HG03439 (cell line): ENCODE measurements around the gene HTT.
"Not testable (repeated sequence)": the region's sequence is repeated elsewhere in the genome, so short reads cannot be mapped to it uniquely, and the experiment has no call there.

ENCODE experiments used
- ATAC-seq: cut with Tn5 transposase; IDR thresholded peaks from one replicate; pipeline ENCODE4 v1.9.1; 2021; ENCODE audit warnings: mild to moderate bottlenecking, moderate library complexity; ENCODE audit not compliant: unreplicated experiment

Gene HTT

DNA sequence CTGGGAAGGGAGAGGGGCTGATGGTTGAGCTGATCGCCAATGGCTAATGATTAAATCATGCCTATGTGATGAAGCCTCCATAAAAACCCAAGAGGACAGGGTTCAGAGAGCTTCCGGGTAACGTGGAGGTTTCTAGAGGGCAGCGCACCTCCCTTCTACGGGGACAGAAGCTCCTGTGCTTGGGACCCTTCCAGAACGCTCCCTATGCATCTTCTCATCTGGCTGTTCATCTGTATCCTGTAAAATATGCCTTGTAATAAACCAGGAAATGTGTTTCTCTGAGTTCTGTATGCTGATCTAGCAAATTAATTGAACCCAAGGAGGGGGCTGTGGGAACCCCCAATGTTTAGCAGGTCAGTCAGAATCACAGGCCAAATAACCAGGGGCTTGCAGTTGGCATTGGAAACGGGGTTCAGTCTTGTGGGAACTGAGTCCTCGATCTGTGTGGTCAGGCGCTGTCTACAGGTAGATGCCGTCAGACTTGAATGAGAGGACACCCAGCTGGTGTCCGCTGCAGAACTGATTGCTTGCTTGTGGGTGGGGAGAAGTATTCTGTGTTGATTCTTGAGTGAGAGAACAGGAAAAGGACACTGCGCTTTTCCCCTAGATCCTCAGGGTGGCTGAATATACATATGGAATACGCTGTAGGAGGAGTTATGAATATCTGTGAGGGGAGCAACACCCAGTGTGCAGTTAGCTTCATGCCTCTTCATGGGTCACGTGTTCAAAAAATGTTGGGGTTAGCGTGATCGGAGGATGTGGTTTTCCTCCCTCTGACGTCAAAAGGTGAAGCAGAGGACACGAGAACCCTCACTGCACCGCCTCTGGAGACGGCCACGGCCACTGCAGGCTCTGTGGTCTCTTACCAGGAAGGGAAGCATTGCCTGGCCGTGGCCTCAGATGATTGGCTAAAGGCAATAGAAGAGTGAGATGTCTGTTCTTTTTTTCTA, 29.3 kb upstream of the HTT start:
- no peak for ATAC-seq

DNA sequence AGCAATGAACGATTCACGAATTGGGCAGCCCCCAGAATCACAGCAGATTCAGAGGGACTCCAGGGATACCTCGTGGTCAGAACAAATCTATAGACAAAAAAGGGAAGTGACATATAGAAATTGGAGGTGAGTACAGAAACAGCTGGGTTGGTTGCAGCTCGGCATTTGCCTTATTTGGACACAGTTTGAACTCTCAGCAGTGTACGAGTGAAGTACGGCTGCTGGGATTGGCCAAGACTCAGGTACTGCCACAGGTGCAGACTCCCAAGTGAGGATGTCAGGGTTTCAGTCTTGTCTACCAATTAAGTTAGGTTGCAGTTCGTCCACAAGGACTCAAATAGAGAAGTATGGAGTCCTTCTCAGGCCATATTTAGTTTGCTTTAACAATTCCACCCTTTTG, 28.3 kb upstream of the HTT start:
- ATAC-seq, result no peak

- ATAC-seq, result no peak
Measured at GRCh38 chr4:3046623-3047022, 27.9 kb upstream of the HTT start.

GRCh38 chr4:3047464-3048286, 26.8 kb upstream of the HTT start:
- ATAC-seq, result peak; percentile 88

DNA sequence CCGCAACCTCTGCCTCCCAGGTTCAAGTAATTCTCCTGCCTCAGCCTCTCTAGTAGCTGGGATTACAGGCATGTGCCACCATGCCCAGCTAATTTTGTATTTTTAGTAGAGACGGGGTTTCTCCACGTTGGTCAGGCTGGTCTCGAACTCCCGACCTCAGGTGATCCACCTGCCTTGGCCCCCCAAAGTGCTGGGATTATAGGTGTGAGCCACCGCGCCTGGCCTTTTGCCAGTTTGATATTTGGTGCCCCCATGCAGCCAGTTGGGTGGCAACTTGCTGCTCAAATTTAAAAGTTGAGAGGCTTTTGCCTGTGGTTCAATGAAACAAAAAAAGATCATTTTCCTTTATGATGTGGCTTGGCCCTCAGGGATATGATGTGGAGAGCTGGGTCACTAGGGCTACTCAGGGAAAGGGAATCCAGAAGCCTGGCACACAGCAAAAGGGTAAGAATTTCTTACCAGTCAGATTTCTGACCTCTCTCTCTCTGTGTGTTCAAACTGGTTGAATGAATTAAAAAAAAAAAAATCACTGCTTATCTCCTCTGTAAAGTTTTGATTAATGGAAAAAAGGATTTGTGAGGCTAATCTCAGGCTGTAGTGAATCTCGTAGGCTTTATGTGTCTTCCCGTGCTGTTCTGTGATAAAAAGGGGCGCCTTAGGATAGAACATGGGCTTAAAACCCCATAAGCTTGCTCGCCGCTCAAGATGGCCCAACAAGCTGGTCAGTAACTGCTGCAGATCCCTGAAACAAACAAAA, 23.2 kb upstream of the HTT start:
- ATAC-seq, result not testable (repeated sequence)

- ATAC-seq, result no peak
Measured at GRCh38 chr4:3054169-3054759, 20.2 kb upstream of the HTT start.

GRCh38 chr4:3059943-3060342, 14.5 kb upstream of the HTT start:
- ATAC-seq, result no peak

DNA sequence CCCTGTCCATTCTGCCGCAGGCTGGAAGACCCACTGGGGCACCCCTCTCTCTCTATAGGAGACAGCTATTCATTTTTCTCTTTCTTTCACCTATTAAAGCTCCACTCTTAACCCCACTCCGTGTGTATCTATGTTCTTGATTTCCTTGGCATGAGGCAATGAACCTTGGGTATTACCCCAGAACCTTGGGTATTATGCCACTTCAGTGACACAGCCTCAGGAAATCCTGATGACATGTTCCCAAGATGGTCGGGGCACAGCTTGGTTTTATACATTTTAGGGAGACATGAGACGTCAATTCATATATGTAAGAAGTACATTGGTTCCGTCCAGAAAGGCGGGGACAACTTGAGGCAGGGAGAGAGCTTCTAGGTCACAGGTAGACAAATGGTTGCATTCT, 13.5 kb upstream of the HTT start:
- ATAC-seq, result no peak

GRCh38 chr4:3062471-3062870, 12.0 kb upstream of the HTT start:
- no peak for ATAC-seq

- no peak for ATAC-seq
Measured at GRCh38 chr4:3065551-3065950, 8.9 kb upstream of the HTT start.

DNA sequence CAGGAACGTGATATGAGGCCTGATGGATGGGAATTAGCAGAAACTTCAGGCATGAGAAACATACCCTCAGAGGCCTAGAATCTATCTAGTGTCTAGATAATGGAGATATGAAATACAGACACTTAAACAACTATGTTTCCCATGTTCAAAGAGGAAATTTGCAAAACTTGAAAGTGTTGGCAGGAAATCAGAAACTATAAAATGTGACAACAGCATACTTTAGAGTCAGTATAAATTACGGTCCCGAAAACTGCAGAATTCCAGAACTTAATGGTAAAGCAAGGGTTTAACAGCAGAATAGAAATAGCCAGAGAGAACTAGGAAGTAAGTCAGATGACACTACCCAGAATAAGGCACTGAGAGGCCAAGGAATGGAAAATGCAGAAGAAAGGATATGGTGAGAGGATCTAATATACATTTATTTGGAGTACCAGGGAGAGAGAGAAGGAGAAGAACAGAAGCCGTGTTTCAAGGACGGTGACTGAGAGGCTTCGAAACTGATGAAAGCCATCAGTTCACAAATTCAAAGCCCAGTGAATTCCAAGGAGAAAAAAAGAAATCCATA, 7.6 kb upstream of the HTT start:
- no peak for ATAC-seq

DNA sequence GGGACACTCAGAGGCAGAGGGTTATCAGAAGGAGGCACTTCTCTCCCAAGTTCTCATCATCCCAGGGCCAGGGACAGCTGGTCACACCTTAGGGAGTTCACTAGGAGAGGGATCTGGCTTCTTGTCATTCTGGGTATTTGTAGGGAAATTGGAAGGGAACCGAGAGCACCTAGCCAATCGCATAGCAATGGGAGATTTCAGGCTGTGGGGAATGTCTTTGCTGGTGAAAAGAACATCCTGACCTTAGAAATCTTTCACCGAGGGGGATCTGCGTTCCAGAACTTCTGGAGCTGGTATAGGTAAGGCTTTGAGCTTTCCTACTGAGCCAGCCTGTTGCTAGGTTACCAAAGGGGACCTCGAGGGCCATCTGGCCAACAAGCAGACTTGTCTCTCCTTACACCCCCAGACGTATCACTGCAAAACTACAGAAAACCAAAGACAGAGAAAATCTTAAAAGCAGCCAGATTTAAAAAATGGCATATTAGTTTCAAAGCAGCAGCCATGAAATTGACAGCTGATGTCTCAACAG, 6.9 kb upstream of the HTT start:
- no peak for ATAC-seq

DNA sequence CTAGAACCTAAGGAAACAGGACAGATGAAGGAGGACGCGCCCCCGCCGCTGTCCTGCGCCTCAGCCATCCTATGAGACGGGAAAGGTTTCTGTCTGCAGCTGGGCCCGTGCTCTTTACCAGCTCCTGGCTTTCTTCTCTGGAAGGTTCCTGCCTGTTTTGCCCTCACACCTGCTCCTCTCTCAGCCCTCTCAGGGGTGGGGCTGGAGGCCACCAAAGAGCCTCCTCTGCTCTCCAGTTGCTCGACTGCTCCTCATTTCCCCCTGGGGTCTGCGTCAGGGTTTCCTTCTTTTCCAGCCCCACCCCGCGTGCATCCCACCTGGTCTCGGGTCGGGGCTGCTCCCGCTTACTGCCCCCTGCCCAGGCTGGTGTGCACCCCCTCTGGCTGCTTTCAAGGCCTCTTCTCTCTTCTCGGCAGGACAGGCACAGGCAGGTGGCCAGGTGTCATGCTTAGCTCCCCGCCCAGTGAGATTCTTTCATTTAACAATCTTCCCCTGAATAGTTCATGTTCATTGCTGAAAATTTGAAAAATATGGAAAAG, 4.8 kb upstream of the HTT start:
- no peak for ATAC-seq

GRCh38 chr4:3070709-3071500, 3.6 kb upstream of the HTT start:
- ATAC-seq, result no peak

- no peak for ATAC-seq
Measured at GRCh38 chr4:3071811-3072210, 2.7 kb upstream of the HTT start.

GRCh38 chr4:3073158-3074077, 1.1 kb upstream of the HTT start:
- ATAC-seq, result no peak

DNA sequence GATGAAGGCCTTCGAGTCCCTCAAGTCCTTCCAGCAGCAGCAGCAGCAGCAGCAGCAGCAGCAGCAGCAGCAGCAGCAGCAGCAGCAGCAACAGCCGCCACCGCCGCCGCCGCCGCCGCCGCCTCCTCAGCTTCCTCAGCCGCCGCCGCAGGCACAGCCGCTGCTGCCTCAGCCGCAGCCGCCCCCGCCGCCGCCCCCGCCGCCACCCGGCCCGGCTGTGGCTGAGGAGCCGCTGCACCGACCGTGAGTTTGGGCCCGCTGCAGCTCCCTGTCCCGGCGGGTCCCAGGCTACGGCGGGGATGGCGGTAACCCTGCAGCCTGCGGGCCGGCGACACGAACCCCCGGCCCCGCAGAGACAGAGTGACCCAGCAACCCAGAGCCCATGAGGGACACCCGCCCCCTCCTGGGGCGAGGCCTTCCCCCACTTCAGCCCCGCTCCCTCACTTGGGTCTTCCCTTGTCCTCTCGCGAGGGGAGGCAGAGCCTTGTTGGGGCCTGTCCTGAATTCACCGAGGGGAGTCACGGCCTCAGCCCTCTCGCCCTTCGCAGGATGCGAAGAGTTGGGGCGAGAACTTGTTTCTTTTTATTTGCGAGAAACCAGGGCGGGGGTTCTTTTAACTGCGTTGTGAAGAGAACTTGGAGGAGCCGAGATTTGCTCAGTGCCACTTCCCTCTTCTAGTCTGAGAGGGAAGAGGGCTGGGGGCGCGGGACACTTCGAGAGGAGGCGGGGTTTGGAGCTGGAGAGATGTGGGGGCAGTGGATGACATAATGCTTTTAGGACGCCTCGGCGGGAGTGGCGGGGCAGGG, 568 bp downstream of the HTT start:
- peak; percentile 19 for ATAC-seq
